Activated CD4-positive, alpha-beta T cell treated with anti-CD3 and anti-CD28 coated beads for 1 hour (primary cell): ENCODE measurements around the gene KRT1.
"Not testable (repeated sequence)": the region's sequence is repeated elsewhere in the genome, so short reads cannot be mapped to it uniquely, and the experiment has no call there.

Experiments used
- DNase-seq: peaks from one replicate; pipeline ENCODE4 v3.0.0-alpha.2; 2020

Gene KRT1

GRCh38 chr12:52680363-52680762 lies at the start of gene KRT1:
Gene KRT1 (minus strand): TSS chr12:52680407. CDS start chr12:52680348, 59 bp downstream.
- no peak for DNase-seq

DNA sequence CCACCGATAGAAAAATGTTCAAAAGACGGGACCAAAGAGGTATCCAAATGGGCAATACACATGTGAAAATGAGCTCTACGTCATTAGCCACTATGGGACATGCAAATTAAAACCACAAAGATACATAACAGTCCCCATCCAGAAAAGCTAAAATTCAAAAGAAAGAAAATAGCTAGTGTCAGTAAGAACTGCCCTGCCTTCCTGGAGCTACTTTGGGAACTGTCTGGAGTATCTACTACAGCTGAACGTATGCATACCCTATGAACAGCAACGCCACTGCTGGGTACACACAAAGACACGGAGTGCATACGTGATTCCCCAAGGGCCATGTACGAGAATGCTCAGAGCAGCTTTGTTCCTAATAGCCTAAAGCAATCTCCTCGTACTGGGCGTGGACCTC lies 48.9 kb upstream of the KRT1 start:
- DNase-seq = no peak

DNA sequence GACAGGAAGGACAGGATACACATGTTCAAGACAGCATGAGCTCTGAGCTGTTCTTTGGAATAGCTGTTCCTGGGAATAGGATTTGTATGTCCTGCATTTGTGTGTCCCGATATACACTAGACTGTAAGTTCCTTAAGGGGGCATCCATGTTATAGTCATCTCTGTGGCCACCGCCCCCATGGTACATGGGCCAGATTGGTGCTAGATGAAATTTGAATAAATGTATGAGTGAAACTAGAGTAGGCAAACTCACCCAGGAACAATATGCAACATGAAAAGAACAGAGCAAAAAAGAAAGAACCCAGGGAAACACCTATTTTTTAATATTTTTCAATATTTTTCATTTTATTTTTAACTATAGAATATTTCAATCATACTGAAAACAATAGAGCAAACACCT lies 48.2 kb upstream of the KRT1 start:
- no peak for DNase-seq

GRCh38 chr12:52727037-52727436 lies 46.8 kb upstream of the KRT1 start:
- no peak for DNase-seq

- DNase-seq = no peak
Observed at GRCh38 chr12:52726451-52726850, 46.2 kb upstream of the KRT1 start.

DNA sequence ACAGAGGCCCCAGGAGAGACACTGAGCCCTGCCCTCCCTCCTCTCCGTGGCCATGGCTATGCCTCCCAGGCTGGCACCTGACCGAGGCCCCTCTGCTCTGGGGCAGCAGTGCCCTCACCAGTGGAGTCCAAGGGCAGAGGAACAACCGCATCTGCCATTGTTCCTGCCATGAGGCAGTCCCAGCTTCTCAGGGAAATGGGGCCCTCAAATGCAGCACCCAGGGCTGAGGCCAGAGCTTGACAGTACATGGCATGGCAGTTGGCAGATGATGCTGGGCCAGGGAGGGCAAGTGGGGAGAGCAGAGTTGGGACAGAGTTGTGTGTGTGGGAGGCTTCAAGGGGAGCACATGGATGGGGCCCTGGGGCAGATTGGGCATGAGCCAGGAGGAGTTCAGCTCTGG lies 44.2 kb upstream of the KRT1 start:
- no peak for DNase-seq

- no peak for DNase-seq
Observed at GRCh38 chr12:52722680-52723079, 42.5 kb upstream of the KRT1 start.

DNA sequence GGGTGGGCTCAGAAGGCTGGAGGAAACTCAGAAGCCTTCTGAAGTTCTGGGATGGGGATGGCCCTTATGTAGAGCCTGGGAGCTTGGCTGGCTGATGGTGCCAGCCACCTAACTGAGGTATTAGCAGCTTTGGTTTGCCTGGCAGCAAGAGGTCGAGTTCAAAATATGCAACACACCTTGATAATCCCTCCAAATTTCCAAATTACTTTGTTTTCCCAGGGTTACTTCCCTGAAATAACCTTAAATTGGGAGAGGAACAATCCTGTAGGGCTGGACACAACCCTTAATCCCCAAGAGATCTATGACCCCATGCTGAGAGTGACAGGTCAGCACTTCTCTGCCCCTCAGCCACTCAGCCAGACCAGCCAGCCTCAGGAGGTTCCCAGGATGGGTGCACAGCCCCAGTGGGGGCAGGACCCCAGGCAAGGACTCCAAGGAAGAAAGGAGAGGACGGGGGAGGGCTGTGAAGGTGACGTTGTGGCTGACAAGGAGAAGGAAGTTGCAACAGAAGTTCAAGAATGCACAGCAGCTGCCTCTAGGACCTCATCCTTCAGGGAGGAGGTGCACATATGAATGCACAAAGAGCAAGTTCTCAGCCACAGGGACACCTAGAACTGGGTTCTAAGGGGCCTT lies 41.7 kb upstream of the KRT1 start:
- no peak for DNase-seq

GRCh38 chr12:52720365-52720886 lies 40.2 kb upstream of the KRT1 start:
- no peak for DNase-seq

- DNase-seq = no peak
Observed at GRCh38 chr12:52716061-52716460, 35.9 kb upstream of the KRT1 start.

DNA sequence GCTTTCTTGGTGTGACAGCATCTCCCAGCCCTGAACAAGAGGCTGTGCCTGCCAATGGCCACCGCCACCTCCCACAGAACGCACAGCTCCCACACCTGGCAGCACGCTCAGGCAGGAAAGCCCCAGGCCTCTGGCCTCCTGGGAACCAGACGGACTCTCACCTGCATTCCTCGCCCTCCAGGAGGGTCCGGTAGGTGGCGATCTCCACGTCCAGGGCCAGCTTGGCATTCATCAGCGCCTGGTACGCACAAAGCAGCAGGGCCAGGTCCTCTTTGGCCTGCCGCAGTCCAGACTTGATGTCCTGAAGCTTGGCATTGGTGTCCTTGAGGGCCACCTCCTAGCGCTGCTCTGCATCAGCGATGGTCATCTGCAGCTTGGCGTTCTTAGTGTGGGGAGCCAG lies 35.2 kb upstream of the KRT1 start:
- no peak for DNase-seq

- DNase-seq = no peak
Observed at GRCh38 chr12:52714887-52715281, 34.7 kb upstream of the KRT1 start.

DNA sequence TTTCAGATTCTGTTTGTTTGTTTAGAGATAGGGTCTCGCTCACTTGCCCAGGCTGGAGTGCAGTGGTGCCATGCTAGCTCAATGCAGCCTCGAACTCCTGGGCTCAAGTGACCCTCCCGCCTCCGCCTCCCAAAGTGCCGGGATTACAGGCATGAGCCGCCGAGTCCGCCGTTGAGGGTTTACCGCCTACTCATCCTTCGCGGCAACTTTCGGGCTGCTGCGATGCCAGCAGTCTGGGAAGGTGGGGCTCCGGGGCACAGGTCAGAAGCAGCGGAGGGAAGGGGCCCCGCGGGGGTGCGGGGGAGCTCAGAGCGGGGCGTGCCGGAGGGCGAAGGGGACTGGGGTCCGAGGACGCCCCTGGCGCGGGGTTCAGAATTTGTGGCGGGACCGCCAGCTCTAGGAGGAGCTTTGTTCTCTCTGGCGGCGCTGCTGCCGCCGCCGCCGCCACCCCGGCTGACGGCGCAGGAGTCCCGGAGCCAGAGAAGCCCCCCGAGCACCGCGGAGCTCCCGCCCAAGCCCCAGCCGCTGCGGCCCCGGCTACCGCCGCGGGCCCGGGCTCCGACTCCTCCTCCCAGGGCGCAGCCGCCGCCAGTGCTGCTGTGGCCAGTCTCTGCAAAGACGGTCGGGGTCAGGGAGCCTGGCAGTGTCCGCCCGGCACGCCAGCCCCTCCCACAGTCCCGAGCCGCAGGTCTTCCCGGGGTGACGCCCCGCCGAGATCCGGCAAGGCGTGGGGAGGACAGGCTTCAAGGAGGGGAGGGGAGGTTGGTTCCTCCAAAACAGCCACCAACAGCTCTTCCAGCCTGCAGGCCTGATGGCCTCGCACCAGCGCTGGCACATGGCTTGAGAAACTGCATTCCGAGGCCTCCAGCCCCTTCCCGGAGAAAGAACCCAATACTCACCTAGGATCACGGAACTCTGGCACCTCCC lies 34.0 kb upstream of the KRT1 start:
- no peak for DNase-seq

- DNase-seq = not testable (repeated sequence)
Observed at GRCh38 chr12:52712122-52712521, 31.9 kb upstream of the KRT1 start.

- DNase-seq = no peak
Observed at GRCh38 chr12:52710730-52711129, 30.5 kb upstream of the KRT1 start.

DNA sequence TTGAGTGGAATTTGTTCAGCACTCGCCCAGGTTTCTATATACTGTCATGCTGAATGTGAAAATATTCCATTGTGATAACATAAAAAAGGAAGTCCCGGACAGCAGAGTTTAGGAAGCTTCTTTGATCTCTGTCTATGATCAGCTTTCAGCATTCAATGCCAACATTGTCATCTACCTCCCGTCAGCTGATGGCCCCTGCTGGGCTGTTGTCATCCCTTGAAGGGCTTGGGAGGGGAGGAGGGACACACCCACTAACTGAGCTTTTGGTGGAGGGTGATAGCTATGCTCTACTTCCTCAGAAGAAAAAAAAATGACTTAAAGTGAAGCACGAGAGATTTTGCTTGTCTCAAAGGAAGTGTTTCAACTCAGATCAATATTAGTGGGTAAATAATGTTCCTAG lies 27.8 kb upstream of the KRT1 start:
- no peak for DNase-seq

DNA sequence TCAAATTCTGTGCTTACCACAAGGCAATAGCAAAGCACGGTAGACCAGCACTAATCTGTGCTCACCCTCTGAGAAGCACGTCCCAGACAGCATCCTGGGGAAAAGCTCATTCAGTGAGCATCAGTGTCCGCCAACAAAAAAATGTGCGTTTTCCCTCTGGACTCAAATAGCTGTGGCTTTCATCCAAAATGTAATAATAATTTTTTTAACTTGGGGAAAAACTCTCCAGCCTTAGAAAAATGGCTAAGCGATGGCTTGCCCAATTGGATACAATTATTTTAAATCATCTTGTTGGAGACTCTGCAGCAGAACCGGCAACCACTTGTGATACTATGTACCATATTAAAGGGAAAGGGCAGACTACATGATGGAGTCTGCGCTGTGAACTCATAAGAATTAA lies 24.3 kb upstream of the KRT1 start:
- DNase-seq = no peak

DNA sequence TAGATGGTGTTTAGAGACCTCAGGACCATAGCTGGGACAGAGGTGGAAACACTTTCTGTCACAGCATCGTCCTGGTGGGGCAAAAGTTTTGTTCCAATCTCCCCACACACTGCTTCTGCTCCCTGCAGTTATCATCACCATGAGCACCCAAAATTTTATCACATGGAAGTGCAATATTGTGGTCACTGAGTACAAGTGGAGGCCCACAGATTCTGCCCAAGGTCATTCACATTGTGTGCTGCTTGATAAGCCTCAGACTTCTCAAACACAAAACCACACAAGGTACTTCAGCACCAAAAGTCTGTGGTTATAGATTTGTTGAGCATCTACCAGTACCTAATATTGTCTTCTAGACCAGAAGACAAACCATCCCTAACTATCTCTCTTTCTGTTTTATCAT lies 23.7 kb upstream of the KRT1 start:
- DNase-seq = no peak

DNA sequence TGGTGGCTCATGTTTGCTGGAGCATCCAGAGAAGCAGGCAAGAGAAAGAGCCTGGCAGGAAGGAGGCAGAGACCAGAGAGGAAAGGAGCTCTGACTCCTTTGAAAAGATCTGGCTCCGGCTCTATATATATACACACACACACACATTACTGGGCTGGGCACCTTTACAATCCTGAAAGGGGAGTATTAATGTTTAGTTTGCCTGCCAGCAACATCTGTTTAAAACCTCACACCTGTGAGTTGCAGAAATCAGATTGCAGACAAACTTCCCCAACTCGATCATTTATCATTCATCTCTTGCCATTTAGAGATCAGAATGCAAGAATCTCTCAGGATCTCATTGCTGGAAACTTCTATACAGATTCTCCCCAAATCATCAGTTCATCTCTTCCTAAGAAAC lies 23.2 kb upstream of the KRT1 start, which contains the start of gene KRT77:
Gene KRT77, minus strand, starts transcription at position 101 of the 400 bp plus-strand sequence. Its CDS starts 90 bp downstream, at position 11.
- DNase-seq = no peak

- DNase-seq = no peak
Observed at GRCh38 chr12:52702338-52702737, 22.1 kb upstream of the KRT1 start.

- DNase-seq = no peak
Observed at GRCh38 chr12:52701281-52701680, 21.1 kb upstream of the KRT1 start.

- DNase-seq = no peak
Observed at GRCh38 chr12:52699960-52700359, 19.8 kb upstream of the KRT1 start.

GRCh38 chr12:52699373-52699772 lies 19.2 kb upstream of the KRT1 start:
- no peak for DNase-seq
